ENCODE data around the gene TNS1.

- TF ChIP-seq CTCF (IDR thresholded peaks at IDR 0.05), result no peak
- TF ChIP-seq POLR2A (IDR thresholded peaks at IDR 0.05), result no peak
Observed at GRCh38 chr2:217992061-217992460, 10.7 kb downstream of the TNS1 start.

Data from thyroid gland (tissue), 4 donors.